Measurements from ENCODE around the gene C9orf153.

- TF ChIP-seq POLR2A (IDR thresholded peaks at IDR 0.05) (no peak), CTCF (IDR thresholded peaks at IDR 0.05) (no peak)
Observed at GRCh38 chr9:86176468-86176867, 83.0 kb downstream of the C9orf153 start.

Data from body of pancreas (tissue), 4 donors.